ENCODE measurements around the gene CNTNAP2.
A peak's percentile ranks its signal among the peaks of the same experiment; 100 is the strongest.

CNTNAP2 gene

GRCh38 chr7:148135116-148135515 lies 2018.5 kb downstream of the CNTNAP2 start:
- DNase-seq = no peak

- no peak for DNase-seq
Observed at GRCh38 chr7:148135997-148136396, 2019.4 kb downstream of the CNTNAP2 start.

- peak; percentile 10 for DNase-seq
Observed at GRCh38 chr7:148142660-148143248, 2026.2 kb downstream of the CNTNAP2 start.

- DNase-seq = no peak
Observed at GRCh38 chr7:148144827-148145226, 2028.2 kb downstream of the CNTNAP2 start.

GRCh38 chr7:148146346-148146745 lies 2029.7 kb downstream of the CNTNAP2 start:
- no peak for DNase-seq

- DNase-seq = no peak
Observed at GRCh38 chr7:148147438-148147837, 2030.8 kb downstream of the CNTNAP2 start.

- DNase-seq = no peak
Observed at GRCh38 chr7:148148456-148148855, 2031.9 kb downstream of the CNTNAP2 start.

- no peak for DNase-seq
Observed at GRCh38 chr7:148149730-148150129, 2033.1 kb downstream of the CNTNAP2 start.

- DNase-seq = no peak
Observed at GRCh38 chr7:148151778-148152177, 2035.2 kb downstream of the CNTNAP2 start.

GRCh38 chr7:148153616-148154284 lies 2037.1 kb downstream of the CNTNAP2 start:
- no peak for DNase-seq

- DNase-seq = no peak
Observed at GRCh38 chr7:148155000-148155399, 2038.4 kb downstream of the CNTNAP2 start.

- no peak for DNase-seq
Observed at GRCh38 chr7:148155826-148156225, 2039.2 kb downstream of the CNTNAP2 start.

- no peak for DNase-seq
Observed at GRCh38 chr7:148156233-148156632, 2039.6 kb downstream of the CNTNAP2 start.

- DNase-seq = no peak
Observed at GRCh38 chr7:148159331-148159730, 2042.7 kb downstream of the CNTNAP2 start.

GRCh38 chr7:148161776-148162175 lies 2045.2 kb downstream of the CNTNAP2 start:
- DNase-seq = no peak

- DNase-seq = no peak
Observed at GRCh38 chr7:148162808-148163207, 2046.2 kb downstream of the CNTNAP2 start.

GRCh38 chr7:148163246-148163645 lies 2046.6 kb downstream of the CNTNAP2 start:
- no peak for DNase-seq

- no peak for DNase-seq
Observed at GRCh38 chr7:148172920-148173319, 2056.3 kb downstream of the CNTNAP2 start.

GRCh38 chr7:148173369-148173768 lies 2056.8 kb downstream of the CNTNAP2 start:
- DNase-seq = no peak

GRCh38 chr7:148174376-148174775 lies 2057.8 kb downstream of the CNTNAP2 start:
- no peak for DNase-seq

- DNase-seq = no peak
Observed at GRCh38 chr7:148175512-148175911, 2058.9 kb downstream of the CNTNAP2 start.

GRCh38 chr7:148177972-148178371 lies 2061.4 kb downstream of the CNTNAP2 start:
- DNase-seq = no peak

GRCh38 chr7:148180075-148180474 lies 2063.5 kb downstream of the CNTNAP2 start:
- no peak for DNase-seq

GRCh38 chr7:148182264-148182663 lies 2065.7 kb downstream of the CNTNAP2 start:
- DNase-seq = no peak

- no peak for DNase-seq
Observed at GRCh38 chr7:148185041-148185440, 2068.4 kb downstream of the CNTNAP2 start.

Data from NCI-H510A (cell line).